Caco-2 (cell line): Measurements from ENCODE around the gene G6PC3. TPM values are rescaled to one million over a fixed set of nuclear protein-coding genes. Genes with fewer than 3 reads are reported as not detected.
A peak's percentile ranks its signal among the peaks of the same experiment; 100 is the strongest.
"Not testable (repeated sequence)": the region's sequence is repeated elsewhere in the genome, so short reads cannot be mapped to it uniquely, and the experiment has no call there.

Experiments used
- Bru-seq: library from RNA; stranded (reverse); fragments of 400-500 nt; gene quantifications from one replicate; lab custom pipeline; 2021; lab: Mats Ljungman, UMichigan
- BruChase-seq, 2 experiments: library from RNA; stranded (reverse); fragments of 400-500 nt; gene quantifications; one replicate each; lab custom pipeline; 2021; lab: Mats Ljungman, UMichigan
- BruUV-seq: library from RNA; stranded (reverse); fragments of 400-500 nt; replicated peaks from 2 replicates; lab custom pipeline; 2021; lab: Mats Ljungman, UMichigan
- CTCF ChIA-PET: fragments of 300-600 bp; sonication (Branson Sonifier 250); formaldehyde crosslinking; loops from one replicate; lab custom pipeline; 2022; ENCODE audit warnings: antibody characterized with exemption; lab: Charles Lee
- POLR2A ChIA-PET: fragments of 300-600 bp; sonication (Branson Sonifier 250); formaldehyde crosslinking; loops from one replicate; lab custom pipeline; 2022; ENCODE audit warnings: antibody characterized with exemption; lab: Charles Lee
- DNase-seq, 2 experiments: peaks; one replicate each; pipeline versions ENCODE4 v3.0.0 to v3.0.0-alpha.2; 2020 to 2022
- H3K27me3 ChIP-seq: replicated peaks from 2 replicates; pipeline ENCODE4 v1.6.0; 2011; ENCODE audit warnings: low read length; ENCODE audit not compliant: control insufficient read depth, insufficient read depth
- H3K36me3 ChIP-seq: 2 replicates; pipeline ENCODE4 v1.5.1; 2011; ENCODE audit warnings: low read length; ENCODE audit not compliant: control insufficient read depth, insufficient read depth
- H3K4me1 ChIP-seq: fragments of 250-450 bp; sonication (Bioruptor Pico); 2 replicates; pipeline ENCODE4 v1.5.1; 2020; ENCODE audit warnings: mild to moderate bottlenecking
- H3K4me3 ChIP-seq: 2 replicates; pipeline ENCODE4 v1.5.1; 2011; ENCODE audit warnings: low read depth, mild to moderate bottlenecking, control low read depth, low read length
- H3K9me3 ChIP-seq: fragments of 250-450 bp; sonication (Bioruptor Pico); 2 replicates; pipeline ENCODE4 v1.5.1; 2020; ENCODE audit warnings: mild to moderate bottlenecking, moderate library complexity
- H3K27ac Mint-ChIP-seq: one replicate; pipeline ENCODE4 v1.8.0; 2022; ENCODE audit warnings: mixed read lengths; ENCODE audit not compliant: unreplicated experiment
- H3K27me3 Mint-ChIP-seq: one replicate; pipeline ENCODE4 v1.8.0; 2022; ENCODE audit warnings: mixed read lengths; ENCODE audit not compliant: insufficient read depth, unreplicated experiment
- H3K36me3 Mint-ChIP-seq: one replicate; pipeline ENCODE4 v1.8.0; 2022; ENCODE audit warnings: mild to moderate bottlenecking, mixed read lengths; ENCODE audit not compliant: insufficient read depth, unreplicated experiment
- H3K4me1 Mint-ChIP-seq: one replicate; pipeline ENCODE4 v1.8.0; 2022; ENCODE audit warnings: low read depth, mixed read lengths; ENCODE audit not compliant: unreplicated experiment
- H3K4me3 Mint-ChIP-seq: one replicate; pipeline ENCODE4 v1.8.0; 2022; ENCODE audit warnings: mild to moderate bottlenecking, moderate library complexity, mixed read lengths; ENCODE audit not compliant: unreplicated experiment
- H3K9me3 Mint-ChIP-seq: one replicate; pipeline ENCODE4 v1.8.0; 2022; ENCODE audit warnings: mixed read lengths; ENCODE audit not compliant: unreplicated experiment
- intact Hi-C: fragments of 100-400 bp; cut with micrococcal nuclease; formaldehyde crosslinking; loops from one replicate; pipeline ENCODE4 v1.10.0; 2022; ENCODE audit not compliant: unreplicated experiment
- long read RNA-seq: library from polyadenylated mRNA; stranded (forward); transcript quantifications from one replicate; pipeline ENCODE4 v2.0.0, GENCODE V29; 2022
- total RNA-seq: library from RNA; stranded (reverse); gene quantifications from 2 replicates; pipeline ENCODE4 v1.2.3, GENCODE V29; 2022
- TF ChIP-seq, protein P1 (sequence below), 2 experiments: fragments of 200-600 bp in 1 of 2; IDR thresholded peaks; 1 replicate in 1 of 2; 2 replicates in 1 of 2; pipeline versions ENCODE4 v1.5.1 to v1.8.0; 2011 to 2022; ENCODE audit warnings: antibody characterized with exemption in 1 of 2, control low read depth in 1 of 2, inconsistent platforms in 1 of 2, low read depth in 1 of 2, low read length in 1 of 2, mild to moderate bottlenecking in 1 of 2, moderate library complexity in 1 of 2; ENCODE audit not compliant: insufficient read depth in 1 of 2, severe bottlenecking in 1 of 2, unreplicated experiment in 1 of 2

G6PC3 gene, protein sequence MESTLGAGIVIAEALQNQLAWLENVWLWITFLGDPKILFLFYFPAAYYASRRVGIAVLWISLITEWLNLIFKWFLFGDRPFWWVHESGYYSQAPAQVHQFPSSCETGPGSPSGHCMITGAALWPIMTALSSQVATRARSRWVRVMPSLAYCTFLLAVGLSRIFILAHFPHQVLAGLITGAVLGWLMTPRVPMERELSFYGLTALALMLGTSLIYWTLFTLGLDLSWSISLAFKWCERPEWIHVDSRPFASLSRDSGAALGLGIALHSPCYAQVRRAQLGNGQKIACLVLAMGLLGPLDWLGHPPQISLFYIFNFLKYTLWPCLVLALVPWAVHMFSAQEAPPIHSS
- total RNA-seq (60.1 and 64.5 TPM in 2 replicates), Bru-seq, nascent RNA (percentile 74 among the genes with signal in this experiment), BruChase-seq, experiment 1, labeled RNA remaining after a 2-hour chase (percentile 67 among the genes with signal in this experiment), BruChase-seq, experiment 2, labeled RNA remaining after a 6-hour chase (percentile 75 among the genes with signal in this experiment)
- long read RNA-seq, transcript G6PC3-202 (6 exons, 1,572 nt): minor isoform, 24 of 131 reads
- long read RNA-seq, transcript G6PC3-201 (6 exons, 1,533 nt): major isoform, 77 of 131 reads
- long read RNA-seq, partial matches to known transcripts: 1 of 131 reads
- long read RNA-seq, other reads (novel, unspliced or antisense): 29 of 131 reads

DNA sequence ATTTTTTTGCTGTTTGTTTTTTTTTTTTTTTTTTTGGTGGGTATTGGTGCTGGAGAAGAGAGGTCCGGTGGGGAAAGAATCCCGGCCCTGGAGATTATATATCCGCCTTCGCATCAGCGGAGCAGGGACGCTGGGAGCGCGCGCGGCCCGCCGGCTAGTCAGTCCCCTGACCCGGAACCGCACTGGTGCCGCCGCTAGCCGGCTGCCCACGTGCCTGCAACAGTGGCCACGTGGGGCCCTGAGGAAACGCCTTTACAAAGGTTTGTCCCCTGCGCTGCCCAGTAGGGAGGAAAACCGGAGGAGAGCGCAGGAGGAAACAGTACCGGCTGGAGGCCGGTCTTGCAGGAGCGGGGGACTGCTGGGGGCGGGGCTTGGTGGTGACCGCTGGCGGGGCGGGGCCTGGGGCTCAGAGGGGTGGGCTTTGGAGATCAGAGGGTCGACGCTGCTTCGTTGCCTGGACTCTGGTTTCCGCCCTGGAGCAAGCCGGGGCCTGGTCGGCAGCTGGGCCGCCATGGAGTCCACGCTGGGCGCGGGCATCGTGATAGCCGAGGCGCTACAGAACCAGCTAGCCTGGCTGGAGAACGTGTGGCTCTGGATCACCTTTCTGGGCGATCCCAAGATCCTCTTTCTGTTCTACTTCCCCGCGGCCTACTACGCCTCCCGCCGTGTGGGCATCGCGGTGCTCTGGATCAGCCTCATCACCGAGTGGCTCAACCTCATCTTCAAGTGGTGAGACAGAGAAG lies at the start of gene G6PC3:
G6PC3 (plus strand) TSS at position 281 of the 743 bp plus-strand sequence; CDS start at position 512, 231 bp downstream.
- H3K4me3 Mint-ChIP-seq: peak within 1 kb of the TSS; percentile 96
- H3K4me1 Mint-ChIP-seq: peaks cover 15% of the 10 kb centered on the region
- peak; percentile 98 to 99 for DNase-seq
- intact Hi-C loops: loop anchor here (2.0 kb wide), 1 partner anchor 52 kb away; the partner anchor contains the start of gene HDAC5
- BruUV-seq: no TSS peak
- Histone ChIP-seq H3K36me3 (peaks cover 4% of the 10 kb centered on the region), H3K4me1 (peaks cover 19% of the 10 kb centered on the region), H3K9me3 (no peaks in the 10 kb centered on the region), H3K27me3 (no peaks in the 10 kb centered on the region), H3K4me3 (peak within 1 kb of the TSS; percentile 89)
- H3K36me3 Mint-ChIP-seq: peaks cover 38% of the 10 kb centered on the region
- H3K27ac Mint-ChIP-seq: peak within 1 kb of the TSS; percentile 100
- H3K27me3 Mint-ChIP-seq: no peaks in the 10 kb centered on the region
- ChIA-PET POLR2A (interaction anchor here (0.6 to 1.1 kb wide), 6 partner anchors 39 to 357 kb away, joined by 3 to 14 read pairs (median 6); partner anchors contain the start of gene HDAC5), CTCF (interaction anchor here (0.6 to 1.0 kb wide), 3 partner anchors 13 to 315 kb away, joined by 3 to 5 read pairs (median 3); partner anchors contain the start of gene HDAC5)
- TF ChIP-seq, protein P1, sequence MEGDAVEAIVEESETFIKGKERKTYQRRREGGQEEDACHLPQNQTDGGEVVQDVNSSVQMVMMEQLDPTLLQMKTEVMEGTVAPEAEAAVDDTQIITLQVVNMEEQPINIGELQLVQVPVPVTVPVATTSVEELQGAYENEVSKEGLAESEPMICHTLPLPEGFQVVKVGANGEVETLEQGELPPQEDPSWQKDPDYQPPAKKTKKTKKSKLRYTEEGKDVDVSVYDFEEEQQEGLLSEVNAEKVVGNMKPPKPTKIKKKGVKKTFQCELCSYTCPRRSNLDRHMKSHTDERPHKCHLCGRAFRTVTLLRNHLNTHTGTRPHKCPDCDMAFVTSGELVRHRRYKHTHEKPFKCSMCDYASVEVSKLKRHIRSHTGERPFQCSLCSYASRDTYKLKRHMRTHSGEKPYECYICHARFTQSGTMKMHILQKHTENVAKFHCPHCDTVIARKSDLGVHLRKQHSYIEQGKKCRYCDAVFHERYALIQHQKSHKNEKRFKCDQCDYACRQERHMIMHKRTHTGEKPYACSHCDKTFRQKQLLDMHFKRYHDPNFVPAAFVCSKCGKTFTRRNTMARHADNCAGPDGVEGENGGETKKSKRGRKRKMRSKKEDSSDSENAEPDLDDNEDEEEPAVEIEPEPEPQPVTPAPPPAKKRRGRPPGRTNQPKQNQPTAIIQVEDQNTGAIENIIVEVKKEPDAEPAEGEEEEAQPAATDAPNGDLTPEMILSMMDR (IDR thresholded peaks at IDR 0.05; ENCODE audit: insufficient read depth in 1 of 2, low read depth in 1 of 2, low read length in 1 of 2, severe bottlenecking in 1 of 2, unreplicated experiment in 1 of 2): no peak
- H3K9me3 Mint-ChIP-seq: no peaks in the 10 kb centered on the region

DNA sequence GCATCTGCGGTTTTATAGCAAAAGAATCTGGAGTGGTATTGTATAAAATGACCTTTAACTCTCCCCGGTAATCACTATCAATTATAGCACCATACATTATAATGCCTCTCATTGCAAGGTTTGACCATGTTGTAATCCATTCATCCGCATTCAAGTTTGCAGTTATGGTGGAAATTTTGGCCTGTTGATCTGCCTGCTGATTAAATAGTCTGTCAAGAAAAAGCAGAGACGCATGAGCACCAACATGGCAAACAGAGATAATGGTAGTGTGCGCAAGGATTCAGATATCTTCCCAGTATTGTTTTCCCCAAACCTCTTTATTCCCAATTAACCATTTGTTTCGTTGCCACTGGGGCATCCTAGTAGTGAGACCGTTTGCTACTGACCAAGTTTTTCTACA lies 49.3 kb upstream of the G6PC3 start:
- H3K36me3 Mint-ChIP-seq, POLR2A ChIA-PET, H3K27me3 Mint-ChIP-seq: not testable (repeated sequence)

DNA sequence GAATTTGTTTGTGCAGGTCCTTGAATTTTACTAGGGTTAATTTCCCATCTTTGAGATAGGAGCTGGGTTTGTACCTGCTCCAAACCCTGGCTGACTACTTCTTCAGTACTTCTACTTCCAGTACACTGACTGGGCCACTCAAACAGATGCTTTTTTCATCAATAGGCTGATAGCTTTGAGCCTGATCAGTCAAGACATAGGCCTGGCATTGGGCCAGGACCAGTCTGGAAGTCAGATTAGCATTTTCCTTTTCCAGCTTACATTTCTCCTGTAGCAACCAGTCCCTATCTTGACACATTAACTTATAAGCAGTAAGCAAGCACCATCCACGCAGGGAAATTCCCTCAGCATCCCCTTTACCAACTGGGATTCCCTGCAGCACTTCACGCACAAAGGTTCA lies 48.3 kb upstream of the G6PC3 start:
- no TSS peak for BruUV-seq
- intact Hi-C loops: no loop called here
- ChIA-PET POLR2A (no interaction called here), CTCF (no interaction called here)
- H3K9me3 ChIP-seq: no peaks in the 10 kb centered on the region
- no peak for DNase-seq
- no peak overlapping the region for H3K4me3 ChIP-seq
- no peak overlapping the region for H3K27ac Mint-ChIP-seq
- TF ChIP-seq, protein P1 (IDR thresholded peaks at IDR 0.05; ENCODE audit: insufficient read depth in 1 of 2, low read depth in 1 of 2, low read length in 1 of 2, severe bottlenecking in 1 of 2, unreplicated experiment in 1 of 2): no peak
- H3K27me3 ChIP-seq: no peaks in the 10 kb centered on the region
- no peaks in the 10 kb centered on the region for H3K4me1 ChIP-seq
- peaks cover 4% of the 10 kb centered on the region for H3K36me3 Mint-ChIP-seq
- H3K4me1 Mint-ChIP-seq: no peaks in the 10 kb centered on the region
- H3K27me3 Mint-ChIP-seq: no peaks in the 10 kb centered on the region
- H3K4me3 Mint-ChIP-seq: no peak overlapping the region
- no peaks in the 10 kb centered on the region for H3K9me3 Mint-ChIP-seq
- H3K36me3 ChIP-seq: 0 out of 2 replicates have a peak, but pooled peaks cover 2% of the 10 kb centered on the region

More for the DNA sequence above, 49.3 kb upstream of the G6PC3 start:
- H3K27ac Mint-ChIP-seq, H3K4me3 ChIP-seq, intact Hi-C loops, CTCF ChIA-PET, H3K9me3 ChIP-seq, H3K9me3 Mint-ChIP-seq, H3K4me1 ChIP-seq, H3K4me1 Mint-ChIP-seq, H3K36me3 ChIP-seq, H3K27me3 ChIP-seq, BruUV-seq, H3K4me3 Mint-ChIP-seq, DNase-seq: not testable (repeated sequence)
